ENCODE results near the gene TMEM198. TPM values are rescaled to one million over a fixed set of nuclear protein-coding genes. Genes with fewer than 3 reads are reported as not detected.

TMEM198 gene
- total RNA-seq, 1 donor from 2014 or later = not detected

DNA sequence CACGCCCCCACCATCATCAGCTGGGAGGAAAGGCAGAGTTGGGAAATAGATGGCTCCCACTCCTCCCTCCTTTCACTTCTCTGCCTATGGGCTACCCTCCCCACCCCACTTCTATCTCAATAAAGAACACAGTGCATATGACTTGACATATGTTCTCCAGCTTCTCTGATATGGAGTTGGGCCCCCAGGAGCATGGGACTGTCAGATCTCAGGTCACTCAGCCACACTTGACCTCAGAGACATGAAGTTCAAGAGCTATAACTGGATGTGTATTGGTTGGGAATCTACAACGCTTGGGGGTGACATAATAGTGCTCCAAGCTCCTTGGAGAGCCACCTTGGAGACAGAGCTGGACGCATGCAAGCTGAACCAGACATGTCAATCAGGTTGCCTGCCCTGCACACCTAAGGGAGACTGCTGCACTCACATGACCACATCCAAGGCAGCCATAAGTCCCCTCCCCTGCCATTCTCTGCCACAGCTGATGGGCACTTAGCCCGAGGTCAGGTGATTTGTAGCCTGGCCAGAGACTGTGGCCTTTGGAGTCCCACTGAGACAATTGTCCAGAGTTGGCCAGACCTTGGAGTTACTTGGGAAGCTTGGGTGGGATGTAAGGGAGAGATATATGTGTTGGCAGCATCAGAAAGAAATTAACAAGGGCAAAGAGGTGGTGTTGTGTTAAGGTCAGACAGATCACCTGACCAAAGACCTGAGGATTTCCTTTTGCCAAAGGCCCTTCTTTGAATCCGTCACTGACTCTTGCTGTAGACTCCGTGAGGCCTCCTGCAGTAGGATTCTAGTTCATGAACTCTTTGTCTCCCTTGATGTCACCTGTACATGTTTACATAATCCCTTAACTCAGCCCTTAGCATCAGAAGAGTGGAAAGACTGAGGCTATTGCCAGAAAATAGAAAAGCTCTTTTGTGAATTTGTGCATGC is 32.0 kb downstream of the TMEM198 start:
- DNase-seq (ENCODE audit: low read depth, low spot score) = no peak

GRCh38 chr2:219576505-219577388 is 32.9 kb downstream of the TMEM198 start:
- DNase-seq (ENCODE audit: low read depth, low spot score) = no peak

- DNase-seq (ENCODE audit: low read depth, low spot score) = no peak
These were observed 35.2 kb downstream of the TMEM198 start for GRCh38 chr2:219578811-219579613.

DNA sequence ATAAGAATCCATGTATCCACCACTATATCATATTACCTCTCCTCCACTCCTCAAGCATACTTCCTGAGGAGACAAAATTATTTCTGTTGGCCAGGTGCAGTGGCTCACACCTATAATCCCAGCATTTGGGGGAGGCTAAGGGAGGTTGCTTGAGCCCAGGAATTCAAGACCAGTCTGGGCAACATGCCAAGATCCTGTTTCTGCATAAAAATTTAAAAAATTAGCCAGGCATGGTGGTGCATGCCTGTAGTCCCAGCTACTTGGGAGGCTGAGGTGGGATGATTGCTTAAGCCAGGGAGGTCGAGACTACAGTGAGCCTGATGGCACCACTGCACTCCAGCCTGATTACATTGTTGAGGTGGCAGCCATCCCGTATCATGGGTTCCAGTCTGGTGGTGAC is 37.5 kb downstream of the TMEM198 start:
- DNase-seq (ENCODE audit: low read depth, low spot score) = no peak

DNA sequence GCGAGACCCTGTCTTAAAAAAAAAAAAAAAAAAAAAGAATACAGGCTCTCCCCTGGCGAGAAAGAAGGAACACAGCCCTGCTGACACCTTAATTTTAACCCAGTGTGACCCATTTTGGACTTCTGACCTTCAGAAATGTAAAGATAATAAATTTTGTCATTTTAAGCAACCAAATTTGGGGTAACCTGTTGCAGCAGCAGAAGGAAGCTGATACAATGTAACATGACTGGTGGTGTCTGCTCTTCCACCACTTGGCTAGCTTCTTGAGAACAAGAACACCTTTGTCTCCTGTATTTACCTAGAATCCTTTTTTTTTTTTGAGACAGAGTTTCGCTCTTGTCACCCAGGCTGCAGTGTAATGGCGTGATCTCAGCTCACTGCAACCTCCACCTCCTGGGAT is 47.3 kb downstream of the TMEM198 start:
- no peak for DNase-seq (ENCODE audit: low read depth, low spot score)

- no peak for DNase-seq (ENCODE audit: low read depth, low spot score)
These were observed 48.9 kb downstream of the TMEM198 start for GRCh38 chr2:219592736-219593135.

DNA sequence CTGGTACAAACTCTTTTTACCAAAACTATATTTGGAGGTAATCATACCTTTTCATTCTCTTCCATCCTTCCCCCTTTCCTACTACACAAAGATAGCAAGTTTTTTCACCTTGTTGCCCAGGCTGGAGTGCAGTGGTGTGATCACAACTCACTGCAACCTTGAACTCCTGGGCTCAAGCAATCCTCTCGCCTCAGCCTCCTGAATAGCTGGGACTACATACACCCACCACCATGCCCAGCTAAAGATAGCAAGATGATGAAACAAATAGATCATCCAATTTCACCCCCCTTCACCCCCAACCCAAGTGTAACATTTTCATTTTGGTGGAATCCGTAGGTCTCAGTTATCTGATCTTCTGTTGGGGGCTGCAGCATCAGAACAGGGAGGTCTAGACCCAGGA is 49.3 kb downstream of the TMEM198 start:
- DNase-seq (ENCODE audit: low read depth, low spot score) = no peak

DNA sequence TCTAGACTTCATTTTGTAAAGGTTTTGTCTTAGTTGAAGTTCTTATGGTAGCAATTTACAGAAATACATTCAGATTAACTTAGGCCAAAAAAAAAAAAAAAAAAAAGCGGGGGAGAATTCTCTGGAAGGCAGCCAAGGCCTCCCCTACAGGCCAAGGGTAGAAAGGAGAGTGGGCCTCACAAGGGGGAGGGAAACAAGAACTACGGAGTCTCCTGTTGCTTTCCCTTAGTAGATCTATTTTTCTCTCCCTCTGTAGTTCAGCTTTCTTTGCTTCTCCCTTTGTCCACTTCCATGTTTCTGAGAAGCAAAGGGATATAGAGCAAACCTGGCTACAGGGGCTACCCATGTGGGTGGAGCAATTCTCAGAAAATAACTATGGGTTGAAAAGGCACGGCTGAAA is 51.4 kb downstream of the TMEM198 start:
- no peak for DNase-seq (ENCODE audit: low read depth, low spot score)

DNA sequence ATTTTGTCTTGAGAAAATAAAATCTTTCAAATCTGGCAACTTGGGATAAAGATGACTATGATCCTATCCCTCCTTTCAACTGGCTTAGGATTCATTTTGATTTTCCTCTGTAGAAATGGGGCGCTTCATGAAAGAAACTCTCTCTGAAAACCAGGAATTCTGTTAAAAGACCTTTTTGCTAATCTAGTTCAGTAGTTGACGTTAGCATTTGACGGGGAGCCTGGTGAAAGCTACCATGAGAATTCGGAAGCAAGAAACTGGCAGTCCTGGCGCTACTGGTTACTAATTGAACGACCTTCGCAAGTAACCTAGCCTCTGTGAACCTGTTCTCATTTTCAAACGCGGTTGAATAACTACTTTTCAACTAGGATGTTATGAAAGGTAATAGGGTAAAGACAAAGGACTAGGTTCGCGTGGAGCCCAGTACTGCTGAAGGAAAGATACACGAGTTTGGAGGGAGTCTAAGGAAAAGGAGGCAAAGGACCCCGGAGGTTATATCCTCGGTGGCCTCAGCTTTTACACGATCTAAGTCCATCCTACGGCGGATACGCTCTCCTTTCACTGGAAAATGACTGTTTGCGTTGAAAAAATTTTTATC is 53.2 kb downstream of the TMEM198 start:
- DNase-seq (ENCODE audit: low read depth, low spot score) = no peak

- DNase-seq (ENCODE audit: low read depth, low spot score) = peak; percentile 88
These were observed 53.9 kb downstream of the TMEM198 start, which contains the start of gene STK11IP for GRCh38 chr2:219597552-219598307. Gene STK11IP (plus strand): TSS chr2:219597857. CDS start chr2:219598120, 263 bp downstream.

DNA sequence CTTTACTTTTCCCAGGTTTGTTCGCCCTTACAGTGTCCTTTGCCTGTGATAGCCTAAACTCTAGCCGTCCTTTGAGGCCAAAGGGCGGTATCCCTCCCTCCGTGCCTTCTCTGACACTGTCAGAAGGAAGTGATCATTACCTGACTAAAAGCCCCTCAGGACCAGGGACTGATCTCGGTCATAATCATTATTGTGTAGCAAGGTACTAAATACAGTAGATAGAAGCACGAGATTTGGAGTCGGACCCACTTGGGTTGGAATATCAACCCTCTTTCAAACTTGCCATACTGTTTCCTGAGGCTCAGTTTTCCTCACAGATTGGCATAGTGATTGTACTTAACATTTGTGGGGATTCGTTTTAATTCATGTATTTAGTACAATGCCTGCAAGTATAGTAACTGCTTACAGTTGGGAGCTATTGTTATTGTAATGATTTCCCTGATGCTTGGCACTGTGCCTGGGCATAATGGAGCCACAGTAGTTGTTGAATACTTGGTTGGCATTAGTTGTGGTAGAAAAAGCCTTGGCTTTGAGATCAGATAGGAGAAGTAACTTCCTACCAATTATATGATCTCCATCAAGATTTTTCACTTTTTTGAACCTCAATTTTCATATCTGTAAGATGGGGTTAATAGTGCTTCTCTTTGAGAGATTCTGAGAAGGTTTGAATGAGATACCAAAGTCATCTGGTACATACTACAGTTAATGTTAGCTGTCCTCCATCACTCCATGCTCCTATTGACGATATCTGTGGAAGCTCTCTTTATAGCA is 54.7 kb downstream of the TMEM198 start:
- no peak for DNase-seq (ENCODE audit: low read depth, low spot score)

Other genes starting within 250 kb of the TMEM198 start
- gene PTPRN, start 234.6 kb upstream of the TMEM198 start, total RNA-seq = not detected in 2 replicates
- not detected in 2 replicates for gene RESP18, start 211.3 kb upstream of the TMEM198 start, total RNA-seq
- gene DNPEP, start 156.1 kb upstream of the TMEM198 start, total RNA-seq = 50.0 and 60.6 TPM in 2 replicates
- not detected in 2 replicates for gene DES, start 125.7 kb upstream of the TMEM198 start, total RNA-seq
- 0.39 and 1.8 TPM in 2 replicates for gene SPEG, start 109.2 kb upstream of the TMEM198 start, total RNA-seq
- 44.5 and 45.1 TPM in 2 replicates for gene GMPPA, start 45.1 kb upstream of the TMEM198 start, total RNA-seq
- gene ASIC4, start 29.5 kb upstream of the TMEM198 start, total RNA-seq = not detected in 2 replicates
- 0.35 and 0.86 TPM in 2 replicates for gene CHPF, start 219 bp upstream of the TMEM198 start, total RNA-seq
- 15.6 and 22.2 TPM in 2 replicates for gene OBSL1, start 27.5 kb downstream of the TMEM198 start, total RNA-seq
- not detected in 2 replicates for gene INHA, start 28.3 kb downstream of the TMEM198 start, total RNA-seq
- gene STK11IP, start 53.8 kb downstream of the TMEM198 start, total RNA-seq = 6.9 and 15.3 TPM in 2 replicates
- 0.07 and 0.13 TPM in 2 replicates for gene SLC4A3, start 83.6 kb downstream of the TMEM198 start, total RNA-seq

Measured in pulmonary artery endothelial cell (primary cell).